GM18526 (cell line): ENCODE results near the gene STT3B.

ENCODE experiments used
- POLR2A ChIP-seq: IDR thresholded peaks from 3 replicates; pipeline ENCODE4 v1.6.1; 2011; ENCODE audit not compliant: insufficient read length; ENCODE audit errors: extremely low read depth

The STT3B gene

DNA sequence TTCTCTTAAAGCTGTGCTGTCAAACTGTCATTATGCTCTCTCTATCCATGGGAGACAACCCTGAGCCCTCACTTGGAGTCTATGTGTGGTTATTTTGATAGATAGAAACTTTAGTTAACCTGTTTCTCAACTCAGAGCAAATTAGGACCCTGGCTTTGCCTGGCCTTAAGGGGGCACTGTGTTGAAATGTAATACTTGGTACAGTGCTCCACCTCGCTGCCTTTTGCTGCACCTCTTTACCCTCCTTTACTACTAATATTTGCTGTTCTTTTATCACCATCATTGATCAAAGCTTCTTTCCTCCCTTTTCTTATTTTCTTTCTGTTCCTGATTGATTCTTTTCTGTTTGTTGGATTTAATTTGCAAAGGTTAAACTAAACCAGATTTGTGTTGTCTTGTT lies 34.3 kb downstream of the STT3B start:
- TF ChIP-seq POLR2A = no peak

DNA sequence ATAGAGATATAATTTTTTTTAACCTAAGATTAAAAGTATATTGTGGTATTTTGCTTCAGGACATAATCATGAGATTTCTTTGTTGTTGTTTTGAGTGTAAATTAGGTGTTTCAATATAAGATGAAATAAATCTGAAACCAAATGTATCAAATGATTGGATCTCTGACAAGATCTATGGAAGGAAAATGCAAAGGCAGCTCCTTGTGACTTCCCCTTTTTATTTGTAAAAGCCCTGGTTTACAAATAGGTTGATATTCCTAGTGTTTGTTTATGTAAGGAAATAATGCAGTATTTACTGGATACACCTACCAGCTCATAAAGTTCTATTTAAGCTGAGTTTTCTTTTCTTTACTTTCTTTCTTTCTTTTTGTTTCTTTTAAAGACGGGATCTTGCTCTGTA lies 35.9 kb downstream of the STT3B start:
- no peak for TF ChIP-seq POLR2A

DNA sequence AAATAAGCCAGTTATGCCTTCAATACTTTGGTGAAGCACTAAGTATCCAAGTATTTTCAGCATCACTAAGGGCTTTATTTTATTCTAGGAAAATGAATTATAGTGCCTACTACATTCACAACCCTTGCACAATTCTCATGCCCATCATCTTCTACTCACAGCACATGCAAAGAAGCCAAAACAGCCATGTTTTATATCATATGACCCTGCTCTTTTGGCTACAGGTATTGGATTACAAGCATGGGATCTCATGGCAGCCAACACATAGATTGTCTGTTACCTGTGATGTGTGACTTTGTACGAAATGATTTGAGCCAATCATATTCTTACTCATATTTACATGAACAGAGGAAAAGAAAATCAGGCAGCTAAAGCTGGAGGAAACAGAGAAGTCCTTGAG lies 38.6 kb downstream of the STT3B start:
- TF ChIP-seq POLR2A = no peak

DNA sequence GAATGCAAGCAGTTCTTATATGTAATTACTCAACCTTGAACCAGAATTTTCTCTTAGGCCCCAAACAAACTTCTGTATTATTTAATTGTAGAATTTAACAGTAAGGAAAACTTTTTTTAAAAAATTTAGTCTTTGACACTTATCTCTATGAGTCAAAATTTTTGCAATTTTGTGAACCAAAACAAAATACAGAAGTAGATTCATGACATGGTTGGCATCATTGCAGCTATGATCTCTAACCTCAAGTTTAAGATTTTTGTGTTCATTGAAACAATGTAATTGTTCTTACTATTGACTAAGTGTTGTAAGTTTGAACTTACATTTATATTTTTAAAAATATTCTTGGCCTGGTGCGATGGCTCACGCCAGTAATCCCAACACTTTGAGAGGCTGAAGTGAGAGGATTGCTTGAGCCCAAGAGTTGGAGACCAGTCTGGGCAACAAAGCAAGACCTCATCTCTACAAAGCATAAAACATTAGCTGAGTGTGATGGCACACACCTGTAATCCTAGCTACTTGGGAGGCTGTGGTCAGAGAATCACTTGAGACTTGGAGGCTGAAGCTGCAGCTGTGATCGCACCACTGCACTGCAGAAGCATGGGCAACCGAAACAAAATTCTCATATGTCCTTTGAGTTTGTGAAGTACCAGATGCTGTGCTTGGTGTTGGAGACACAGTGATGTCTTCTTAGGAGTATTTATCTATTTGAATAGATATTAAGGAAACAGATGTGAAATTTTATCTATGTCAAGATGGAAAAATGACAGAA lies 39.7 kb downstream of the STT3B start:
- TF ChIP-seq POLR2A = no peak

DNA sequence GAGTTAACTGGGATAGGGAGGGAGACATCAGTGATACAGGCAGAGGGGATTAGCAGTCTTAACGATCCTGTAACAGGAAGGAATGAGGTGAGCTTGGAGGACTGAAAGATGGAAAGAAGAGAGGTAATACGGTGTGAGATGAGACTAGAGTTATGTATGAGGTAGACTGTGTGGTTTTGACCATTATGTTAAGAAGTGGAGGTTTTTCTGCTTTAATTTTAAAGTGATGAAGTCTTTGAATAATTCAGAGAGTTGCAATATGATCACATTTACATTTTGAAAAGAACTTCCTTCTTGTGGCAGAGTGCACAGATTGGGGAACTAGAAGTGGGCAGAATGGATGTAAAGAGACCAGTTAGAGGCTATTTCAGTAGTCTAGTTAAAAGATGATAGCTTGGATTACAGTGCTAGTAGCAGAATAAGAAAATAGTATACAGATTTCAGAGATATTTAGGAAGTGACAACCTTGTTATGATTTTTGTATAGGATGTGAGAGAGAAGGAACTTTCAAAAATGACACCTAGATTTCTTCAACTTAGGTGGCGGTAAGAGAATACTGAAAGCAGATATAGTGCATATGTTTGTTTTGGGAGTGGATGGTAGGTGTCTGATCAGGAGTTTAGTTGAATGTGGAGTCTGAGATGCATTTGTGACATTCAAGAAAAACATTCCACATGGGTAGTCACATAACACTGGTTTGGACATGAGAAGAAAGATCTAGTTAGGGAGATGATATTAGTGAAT lies 40.5 kb downstream of the STT3B start:
- no peak for TF ChIP-seq POLR2A

DNA sequence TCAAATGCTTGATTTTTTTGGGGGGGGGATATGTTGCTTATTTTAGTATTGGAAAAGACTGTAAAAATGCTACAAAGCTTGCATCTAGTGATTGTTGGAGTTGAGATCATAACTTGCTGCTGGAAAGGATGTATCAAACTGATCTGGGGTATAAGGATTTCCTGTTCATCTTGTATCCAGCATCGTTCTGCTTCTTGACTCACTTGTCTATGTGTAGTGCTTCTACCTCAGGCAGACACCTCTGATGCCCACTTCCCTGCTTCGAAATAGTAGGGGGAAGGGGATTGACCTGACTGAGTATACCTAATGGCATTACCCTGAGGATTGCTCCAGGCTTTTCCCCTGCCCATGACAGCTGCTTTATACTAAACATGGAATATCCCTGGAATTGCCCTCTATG lies 42.7 kb downstream of the STT3B start:
- no peak for TF ChIP-seq POLR2A

DNA sequence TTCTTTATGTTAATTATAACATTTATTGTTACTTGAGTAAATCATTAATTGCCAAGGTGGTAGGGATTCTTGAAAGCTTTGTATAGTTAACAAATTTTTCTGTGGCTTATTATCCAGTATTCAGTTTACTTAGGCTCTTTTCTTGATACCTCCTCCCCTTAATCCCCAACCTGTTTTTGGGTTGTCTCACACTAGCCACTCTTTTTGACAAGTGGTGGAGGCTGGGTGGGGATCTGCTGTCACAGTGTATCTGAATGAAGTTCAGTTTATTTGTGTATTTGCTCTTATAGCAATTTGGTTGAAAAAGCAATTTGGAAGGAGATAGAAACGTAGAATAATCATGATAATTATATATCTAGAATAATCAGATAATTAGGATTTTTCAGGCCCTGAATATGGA lies 43.8 kb downstream of the STT3B start:
- no peak for TF ChIP-seq POLR2A

DNA sequence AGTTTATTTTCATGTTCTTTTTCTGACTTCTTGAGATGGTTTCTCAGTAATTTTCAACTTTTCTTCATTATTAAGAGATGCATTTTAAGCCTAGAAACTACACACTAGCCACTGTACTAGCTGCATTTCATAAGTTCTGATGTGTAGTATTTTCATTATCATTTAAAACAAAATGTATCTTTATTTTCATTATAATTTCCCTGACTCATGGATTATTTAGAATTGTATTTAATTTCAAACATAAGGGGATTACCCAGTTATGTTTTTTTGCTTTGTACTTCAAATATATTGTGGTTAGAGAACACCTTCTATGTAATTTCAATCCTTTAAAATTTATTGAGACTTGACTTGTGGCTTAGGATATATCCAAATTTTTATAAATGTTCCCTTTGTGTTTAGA lies 44.5 kb downstream of the STT3B start:
- TF ChIP-seq POLR2A = no peak

DNA sequence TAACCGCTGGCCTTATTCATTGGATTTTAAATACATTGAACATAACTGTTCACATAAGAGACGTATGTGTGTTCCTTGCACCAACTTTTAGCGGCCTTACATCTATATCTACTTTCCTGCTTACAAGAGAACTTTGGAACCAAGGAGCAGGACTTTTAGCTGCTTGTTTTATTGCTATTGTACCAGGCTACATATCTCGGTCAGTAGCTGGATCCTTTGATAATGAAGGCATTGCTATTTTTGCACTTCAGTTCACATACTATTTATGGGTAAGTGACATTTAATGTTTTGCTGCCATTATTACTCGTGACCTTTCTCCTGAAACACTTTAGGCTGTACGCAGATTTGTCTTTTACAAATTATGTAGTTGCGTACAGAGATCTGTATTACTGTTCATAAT lies 47.1 kb downstream of the STT3B start:
- no peak for TF ChIP-seq POLR2A

DNA sequence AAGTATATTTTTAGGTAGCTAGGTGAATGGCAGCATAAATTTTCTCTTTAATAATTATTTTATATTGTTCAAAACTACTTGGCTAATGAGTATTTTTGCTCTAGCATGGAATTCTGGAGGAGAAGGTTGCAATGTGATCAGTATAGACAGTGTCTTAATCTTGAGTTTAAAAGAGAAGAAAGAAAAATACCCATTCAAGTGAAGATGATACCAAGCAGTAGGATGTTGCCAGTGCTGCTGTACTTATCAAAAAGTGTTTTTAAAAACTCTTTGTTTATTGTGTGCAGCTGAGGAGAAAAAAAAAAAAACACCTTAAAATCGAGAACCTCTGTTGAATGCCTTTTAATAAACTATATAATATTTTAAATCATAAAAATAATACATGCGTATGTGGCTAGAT lies 47.9 kb downstream of the STT3B start:
- no peak for TF ChIP-seq POLR2A

DNA sequence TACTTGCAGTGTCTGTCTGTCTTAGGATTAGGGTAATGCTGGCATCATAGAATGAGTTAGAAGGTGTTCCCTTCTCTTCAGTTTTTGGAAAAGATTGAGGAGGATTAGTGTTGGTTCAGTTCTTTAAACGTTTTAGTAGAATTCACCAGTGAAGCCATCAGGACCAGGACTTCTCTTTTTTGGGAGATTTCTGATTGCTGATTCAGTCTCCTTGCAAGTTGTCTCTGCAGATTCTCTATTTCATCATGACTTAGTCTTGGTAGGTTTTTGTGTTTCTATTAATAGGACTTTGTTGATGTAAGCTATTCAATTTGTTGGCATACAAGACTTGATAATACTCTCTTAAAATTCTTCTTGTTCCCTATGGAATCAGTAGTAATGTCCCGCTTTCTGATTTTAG lies 48.9 kb downstream of the STT3B start:
- TF ChIP-seq POLR2A = no peak

DNA sequence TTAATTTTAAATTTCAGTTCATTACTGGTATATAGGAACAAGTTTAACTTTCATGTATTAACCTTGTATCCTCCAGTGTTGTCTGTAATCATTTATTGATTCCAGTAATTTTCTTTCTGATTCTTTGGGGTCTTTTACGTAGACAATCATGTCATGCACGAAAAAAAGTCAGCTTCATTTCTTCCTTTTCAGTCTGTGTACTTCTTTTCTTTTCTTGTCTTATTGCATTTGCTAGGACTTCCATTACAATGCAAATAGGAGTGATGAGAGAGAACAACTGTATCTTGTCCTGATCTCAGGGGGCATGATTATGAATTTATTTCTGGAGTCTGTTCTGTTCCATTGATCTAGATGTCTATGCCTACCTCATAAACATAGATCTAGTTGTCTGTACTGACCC lies 56.5 kb downstream of the STT3B start:
- no peak for TF ChIP-seq POLR2A

DNA sequence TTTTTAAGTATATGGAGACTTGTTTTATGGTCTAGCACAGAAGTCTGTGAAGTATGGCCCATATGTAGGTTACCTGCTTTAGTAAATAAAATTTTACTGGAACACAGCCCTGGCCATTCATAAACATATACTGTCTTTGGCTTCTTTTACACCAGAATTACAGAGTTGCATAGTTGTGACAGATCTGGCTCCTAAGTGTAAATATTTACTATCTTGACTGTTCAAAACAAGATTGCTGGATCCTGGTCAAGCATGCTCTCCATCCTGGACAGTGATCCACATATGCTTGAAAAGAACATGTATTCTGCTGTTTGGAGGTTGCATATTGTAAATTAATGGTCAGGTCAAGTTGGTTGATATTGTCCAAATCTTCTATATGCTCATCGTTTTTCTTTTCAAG lies 57.9 kb downstream of the STT3B start:
- TF ChIP-seq POLR2A = no peak

DNA sequence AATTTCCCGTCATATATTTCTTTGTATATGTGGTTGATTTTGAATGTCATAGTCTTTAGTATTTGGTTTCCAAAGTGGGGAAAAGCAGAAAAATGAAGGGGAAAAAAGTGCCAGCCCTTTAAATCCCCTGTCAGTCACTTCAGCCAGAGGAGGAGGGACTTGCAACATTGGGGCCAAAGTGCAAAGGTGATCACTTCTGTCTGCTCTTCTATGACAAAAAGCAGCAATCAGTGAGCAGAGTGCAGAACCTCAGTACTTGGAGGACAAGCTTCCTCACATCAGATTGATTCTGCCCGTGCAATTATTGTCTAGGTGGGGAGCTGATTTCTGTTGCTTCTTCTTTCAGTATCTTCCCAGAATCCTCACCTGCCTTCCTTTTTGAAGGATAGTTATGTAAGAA lies 60.0 kb downstream of the STT3B start:
- no peak for TF ChIP-seq POLR2A

DNA sequence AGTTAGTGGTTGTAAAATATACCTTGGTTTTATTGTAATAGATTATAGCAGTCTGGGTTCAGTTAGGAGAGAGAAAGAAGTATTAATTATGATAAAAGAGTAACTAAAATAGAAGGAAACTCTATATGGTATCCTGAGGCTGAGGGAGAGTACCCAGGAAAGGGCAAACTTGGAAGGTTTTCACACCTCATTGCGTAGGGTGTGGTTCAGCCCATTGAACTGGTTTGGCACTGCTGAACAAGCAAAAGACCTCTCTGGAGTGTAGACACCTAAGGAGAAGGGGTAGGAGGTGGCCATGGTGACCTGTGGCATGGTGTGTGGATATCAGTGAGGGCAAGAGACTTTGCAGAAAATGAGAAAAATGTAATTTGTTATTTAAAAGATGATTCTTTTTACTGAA lies 63.5 kb downstream of the STT3B start:
- no peak for TF ChIP-seq POLR2A

DNA sequence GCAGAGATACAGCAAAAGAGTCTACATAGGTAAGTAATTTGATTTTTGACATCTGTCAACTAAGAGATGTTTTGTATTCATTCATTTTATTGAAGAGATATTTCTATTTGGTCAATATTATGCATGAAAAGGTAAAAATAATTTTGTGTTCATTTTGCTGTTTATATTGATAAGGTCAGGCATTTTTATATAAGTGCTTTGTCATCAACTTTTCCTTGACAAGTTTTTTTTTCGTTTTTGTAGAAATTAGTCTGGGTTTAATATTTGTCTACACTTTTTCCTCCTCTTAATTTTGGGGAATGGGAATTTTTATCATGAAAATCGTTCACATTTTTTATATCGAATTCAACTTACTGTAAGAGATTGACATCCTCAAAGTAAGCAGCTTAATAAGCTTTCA lies 67.7 kb downstream of the STT3B start:
- no peak for TF ChIP-seq POLR2A

DNA sequence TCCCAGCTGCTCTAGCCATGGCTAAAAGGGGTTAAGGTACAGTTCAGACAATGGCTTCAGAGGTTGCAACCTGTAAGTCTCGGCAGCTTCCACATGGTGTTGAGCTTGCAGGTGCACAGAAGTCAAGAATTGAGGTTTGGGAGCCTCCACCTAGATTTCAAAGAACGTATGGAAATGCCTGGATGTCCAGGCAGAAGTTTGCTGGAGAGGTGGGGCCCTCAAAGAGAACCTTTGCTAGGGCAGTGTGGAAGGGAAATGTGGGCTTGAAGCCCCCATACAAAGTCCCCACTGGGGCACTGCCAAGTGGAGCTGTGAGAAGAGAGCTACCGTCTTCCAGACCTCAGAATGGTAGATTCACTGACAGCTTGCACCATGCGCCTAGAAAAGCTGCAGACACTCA lies 73.7 kb downstream of the STT3B start:
- no peak for TF ChIP-seq POLR2A
